IMR-90 (cell line): Measurements from ENCODE around the gene PPP6R1.

ENCODE experiments used
- CEBPB ChIP-seq: IDR thresholded peaks from 2 replicates; pipeline ENCODE4 v1.6.1; 2012; ENCODE audit warnings: low read depth, low read length, improper control_type of control experiment
- CHD1 ChIP-seq: IDR thresholded peaks from 2 replicates; pipeline ENCODE4 v1.6.1; 2012; ENCODE audit warnings: low read depth, low read length, improper control_type of control experiment
- CTCF ChIP-seq: conservative IDR thresholded peaks from 2 replicates; pipeline ENCODE4 v1.5.1; 2012; ENCODE audit warnings: mild to moderate bottlenecking, low read depth, low read length, improper control_type of control experiment
- FOS ChIP-seq: fragments of 150-350 bp; IDR thresholded peaks from 2 replicates; pipeline ENCODE4 v1.6.1; 2016; ENCODE audit warnings: low read depth, low read length
- MAFK ChIP-seq: IDR thresholded peaks from 2 replicates; pipeline ENCODE4 v1.6.1; 2012; ENCODE audit warnings: low read depth, low read length, improper control_type of control experiment
- MAZ ChIP-seq: IDR thresholded peaks from 2 replicates; pipeline ENCODE4 v1.6.1; 2012; ENCODE audit warnings: low read depth, mild to moderate bottlenecking, low read length, improper control_type of control experiment, moderate library complexity, borderline replicate concordance
- MXI1 ChIP-seq: IDR thresholded peaks from 2 replicates; pipeline ENCODE4 v1.6.1; 2012; ENCODE audit warnings: low read depth, mild to moderate bottlenecking, low read length, moderate library complexity, borderline replicate concordance
- POLR2A ChIP-seq: IDR thresholded peaks from 2 replicates; pipeline ENCODE4 v1.6.1; 2012; ENCODE audit warnings: mild to moderate bottlenecking, low read depth, low read length
- RCOR1 ChIP-seq: IDR thresholded peaks from 2 replicates; pipeline ENCODE4 v1.6.1; 2012; ENCODE audit warnings: mild to moderate bottlenecking, low read length, improper control_type of control experiment; ENCODE audit not compliant: insufficient replicate concordance
- TF ChIP-seq, protein P1 (sequence below): fragments of 150-350 bp; IDR thresholded peaks from 2 replicates; pipeline ENCODE4 v1.6.1; 2017; ENCODE audit warnings: mild to moderate bottlenecking, antibody characterized with exemption, low read length, low read depth

DNA sequence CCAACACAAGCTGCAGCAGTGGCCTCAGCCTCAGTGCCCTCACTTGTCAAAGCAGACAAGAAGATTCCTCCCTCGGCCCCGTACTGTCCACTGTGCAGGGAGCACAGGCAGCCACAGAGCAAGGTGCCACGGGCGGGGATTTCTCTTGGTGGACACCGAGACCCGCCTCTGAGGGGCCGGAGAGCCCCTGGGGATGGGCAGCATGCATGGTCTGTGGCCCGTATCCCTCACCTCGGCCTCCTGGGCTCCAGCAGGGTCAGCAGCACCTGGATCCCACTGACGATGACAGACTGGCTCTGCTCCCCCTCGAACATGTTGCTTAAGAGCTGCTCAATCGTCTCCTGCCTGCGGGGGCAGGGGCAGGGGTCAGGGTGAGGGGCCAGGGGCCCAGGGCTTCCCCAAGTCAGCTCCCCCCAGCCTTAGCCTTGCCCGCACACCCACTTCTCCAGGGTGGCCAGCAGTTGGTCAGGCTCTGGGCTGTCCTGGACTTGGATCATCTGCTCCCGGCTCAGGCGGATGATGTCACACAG lies 16.8 kb downstream of the PPP6R1 start:
- TF ChIP-seq POLR2A (no peak), CTCF (no peak), MAZ (no peak), CHD1 (no peak), MXI1 (no peak), CEBPB (no peak), FOS (no peak), RCOR1 (no peak), MAFK (no peak)
- TF ChIP-seq, protein P1, sequence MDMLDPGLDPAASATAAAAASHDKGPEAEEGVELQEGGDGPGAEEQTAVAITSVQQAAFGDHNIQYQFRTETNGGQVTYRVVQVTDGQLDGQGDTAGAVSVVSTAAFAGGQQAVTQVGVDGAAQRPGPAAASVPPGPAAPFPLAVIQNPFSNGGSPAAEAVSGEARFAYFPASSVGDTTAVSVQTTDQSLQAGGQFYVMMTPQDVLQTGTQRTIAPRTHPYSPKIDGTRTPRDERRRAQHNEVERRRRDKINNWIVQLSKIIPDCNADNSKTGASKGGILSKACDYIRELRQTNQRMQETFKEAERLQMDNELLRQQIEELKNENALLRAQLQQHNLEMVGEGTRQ = no peak
